GM06990 (cell line): ENCODE data around the gene KCNA5.

Experiments used
- DNase-seq: peaks from one replicate; pipeline ENCODE4 v3.0.0-alpha.2; 2011; ENCODE audit not compliant: insufficient read length; ENCODE audit errors: extremely low read depth
- H3K27me3 ChIP-seq: replicated peaks from 2 replicates; pipeline ENCODE4 v1.6.0; 2011; ENCODE audit warnings: low read length; ENCODE audit not compliant: control insufficient read depth, insufficient read depth
- H3K36me3 ChIP-seq: 2 replicates; pipeline ENCODE4 v1.5.1; 2011; ENCODE audit warnings: low read length; ENCODE audit not compliant: control insufficient read depth, insufficient read depth
- H3K4me3 ChIP-seq: replicated peaks from 2 replicates; pipeline ENCODE4 v1.5.1; 2011; ENCODE audit warnings: low read depth, mild to moderate bottlenecking, control low read depth, low read length
- CTCF ChIP-seq: IDR thresholded peaks from 2 replicates; pipeline ENCODE4 v1.5.1; 2011; ENCODE audit warnings: low read length, control low read depth, mild to moderate bottlenecking, inconsistent platforms; ENCODE audit not compliant: insufficient read depth, poor library complexity, severe bottlenecking

Gene KCNA5

GRCh38 chr12:5094986-5095385, 51.3 kb downstream of the KCNA5 start:
- H3K36me3 ChIP-seq, result no peaks in the 10 kb centered on the region
- H3K4me3 ChIP-seq, result no peak overlapping the region
- no peak for TF ChIP-seq CTCF
- no peak for DNase-seq
- H3K27me3 ChIP-seq, result peaks cover 3% of the 10 kb centered on the region
